Tibial nerve (tissue), 4 donors: ENCODE measurements around the gene ZNF157.

ENCODE experiments used
- CTCF ChIP-seq, 5 experiments: fragments of 200-600 bp in 3 of 5; fragments of 450-650 bp in 2 of 5; sonication (generic) in 3 of 5; IDR thresholded peaks; one replicate each; pipeline ENCODE4 v1.5.1; 2016 to 2019; ENCODE audit warnings: antibody characterized with exemption in 5 of 5, mild to moderate bottlenecking in 3 of 5, moderate library complexity in 2 of 5
- EP300 ChIP-seq, 2 donors: sonication (generic); formaldehyde crosslinking; IDR thresholded peaks; one replicate each; pipeline ENCODE4 v1.6.1; 2017; ENCODE audit warnings: antibody characterized with exemption in 2 of 2, mild to moderate bottlenecking in 1 of 2
- POLR2A ChIP-seq, 2 donors: fragments of 450-650 bp; IDR thresholded peaks; one replicate each; pipeline ENCODE4 v1.6.1; 2017; ENCODE audit warnings: antibody characterized with exemption in 2 of 2, mild to moderate bottlenecking in 2 of 2, moderate library complexity in 2 of 2

GRCh38 chrX:47460561-47460960 is 90.2 kb downstream of the ZNF157 start:
- TF ChIP-seq CTCF (IDR thresholded peaks at IDR 0.05) (no peak), POLR2A (IDR thresholded peaks at IDR 0.05) (no peak), EP300 (IDR thresholded peaks at IDR 0.05) (no peak)
